ENCODE data around the gene FCHO1.
A peak's percentile ranks its signal among the peaks of the same experiment; 100 is the strongest.

The FCHO1 gene

GRCh38 chr19:17724655-17725054 is 26.6 kb upstream of the FCHO1 start:
- no peak for TF ChIP-seq CTCF (IDR thresholded peaks at IDR 0.05; ENCODE audit: low read length, missing control alignments)
- DNase-seq (ENCODE audit: low read depth): no peak
- H3K4me3 ChIP-seq (replicated peaks; ENCODE audit: low read depth, low read length): no peak overlapping the region

- peak; percentile 22 for TF ChIP-seq CTCF (IDR thresholded peaks at IDR 0.05; ENCODE audit: low read length, missing control alignments)
- DNase-seq (ENCODE audit: low read depth): no peak
- H3K4me3 ChIP-seq (replicated peaks; ENCODE audit: low read depth, low read length): no peak overlapping the region
These were observed 25.7 kb upstream of the FCHO1 start for GRCh38 chr19:17725422-17726078.

- no peak for DNase-seq (ENCODE audit: low read depth)
- no peak for TF ChIP-seq CTCF (IDR thresholded peaks at IDR 0.05; ENCODE audit: low read length, missing control alignments)
- no peak overlapping the region for H3K4me3 ChIP-seq (replicated peaks; ENCODE audit: low read depth, low read length)
These were observed 25.0 kb upstream of the FCHO1 start for GRCh38 chr19:17726136-17726741.

- no peak for DNase-seq (ENCODE audit: low read depth)
These were observed 24.1 kb upstream of the FCHO1 start for GRCh38 chr19:17726964-17727773.

GRCh38 chr19:17727843-17728242 is 23.4 kb upstream of the FCHO1 start:
- no peak overlapping the region for H3K4me3 ChIP-seq (replicated peaks; ENCODE audit: low read depth, low read length)
- DNase-seq (ENCODE audit: low read depth): no peak
- TF ChIP-seq CTCF (IDR thresholded peaks at IDR 0.05; ENCODE audit: low read length, missing control alignments): no peak

More at GRCh38 chr19:17726964-17727773, 24.1 kb upstream of the FCHO1 start:
- no peak for TF ChIP-seq CTCF (IDR thresholded peaks at IDR 0.05; ENCODE audit: low read length, missing control alignments)
- H3K4me3 ChIP-seq (replicated peaks; ENCODE audit: low read depth, low read length): no peak overlapping the region

- TF ChIP-seq CTCF (IDR thresholded peaks at IDR 0.05; ENCODE audit: low read length, missing control alignments): no peak
- H3K4me3 ChIP-seq (replicated peaks; ENCODE audit: low read depth, low read length): no peak overlapping the region
- no peak for DNase-seq (ENCODE audit: low read depth)
These were observed 18.1 kb upstream of the FCHO1 start for GRCh38 chr19:17733127-17733526.
